GM19463 (cell line): ENCODE results near the gene MAN1C1.

Experiments
- ATAC-seq: cut with Tn5 transposase; IDR thresholded peaks from one replicate; pipeline ENCODE4 v1.9.1; 2021; ENCODE audit warnings: mild to moderate bottlenecking, moderate library complexity; ENCODE audit not compliant: unreplicated experiment

Gene MAN1C1

DNA sequence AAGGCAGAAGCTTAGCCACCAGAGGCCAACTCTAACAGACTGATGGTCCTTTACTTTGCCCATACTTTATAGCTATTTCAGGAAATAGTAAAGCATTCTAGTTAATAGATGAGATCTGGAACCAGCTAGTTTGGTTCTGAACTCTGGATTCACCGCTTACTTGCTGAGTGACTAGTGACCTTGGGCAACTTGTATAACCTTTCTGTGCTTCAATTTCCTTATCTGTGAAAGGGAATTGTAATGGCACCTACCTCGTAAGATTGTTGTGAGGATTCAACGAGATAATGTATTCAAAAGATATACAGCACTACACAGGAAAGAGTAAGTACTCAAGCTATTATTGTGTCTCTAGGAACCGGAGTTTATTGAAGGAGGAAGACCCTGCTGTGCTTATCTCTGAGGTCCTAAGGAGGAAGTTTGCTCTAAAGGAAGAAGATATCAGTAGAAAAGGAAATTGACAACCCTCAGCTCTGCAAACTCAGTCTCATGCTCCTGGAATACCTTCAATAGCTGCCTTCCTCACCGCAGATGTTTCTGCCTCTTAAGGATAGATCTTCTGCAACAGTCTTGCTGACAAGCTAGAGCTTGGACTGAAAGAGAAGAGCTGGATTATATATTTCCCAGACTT is 215.1 kb downstream of the MAN1C1 start:
- ATAC-seq = no peak

DNA sequence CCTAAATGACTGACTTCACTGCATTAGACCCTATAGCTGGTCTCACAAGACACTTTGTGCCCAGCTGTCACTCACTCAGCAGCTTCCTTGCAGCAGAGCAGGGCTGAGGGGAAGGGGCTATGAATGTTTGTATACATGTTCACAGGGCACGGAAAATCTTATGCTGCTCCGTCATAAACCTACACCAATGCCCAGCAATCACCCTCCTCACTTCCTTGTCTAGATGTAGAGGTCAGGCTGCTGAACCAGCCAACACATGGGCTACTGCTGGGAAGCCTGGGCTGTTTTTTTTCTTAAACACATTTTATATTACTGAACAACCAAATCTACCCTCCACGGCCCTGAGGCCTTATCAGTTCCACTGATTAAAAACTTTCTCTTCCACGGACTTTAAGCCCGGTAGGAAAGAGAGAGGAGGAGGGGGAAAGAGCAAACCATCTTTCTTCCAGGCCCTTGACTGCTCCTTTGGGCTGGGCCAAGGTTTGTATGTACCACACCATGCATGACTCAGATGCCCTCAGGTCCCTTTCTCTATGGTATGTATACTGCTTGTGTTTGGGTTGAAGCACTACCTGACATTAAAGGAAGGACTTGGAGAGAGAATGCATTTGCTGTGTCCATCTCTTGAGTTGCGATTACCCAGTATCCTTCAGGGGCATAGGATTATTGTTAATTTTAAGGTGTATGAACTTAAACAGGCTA is 215.9 kb downstream of the MAN1C1 start:
- ATAC-seq = no peak

- ATAC-seq = no peak
Observed at GRCh38 chr1:25833158-25833557, 216.6 kb downstream of the MAN1C1 start.
